IMR-90 (cell line): Measurements from ENCODE around the gene ALB. TPM values are rescaled to one million over a fixed set of nuclear protein-coding genes. Genes with fewer than 3 reads are reported as not detected.

Experiments
- ATAC-seq: fragments of 200-7000 bp; cut with Tn5 transposase; 2 replicates; pipeline ENCODE4 v1.9.1; 2020; ENCODE audit warnings: low read depth, mild to moderate bottlenecking, moderate library complexity
- BruUV-seq: library from RNA; stranded (reverse); fragments of 400-500 nt; replicated peaks from 2 replicates; lab custom pipeline; 2021; lab: Mats Ljungman, UMichigan
- CTCF ChIA-PET: fragments of 300-600 bp; formaldehyde crosslinking; extraction: SDS; loops from one replicate; lab custom pipeline; 2021; ENCODE audit warnings: antibody characterized with exemption; lab: Yijun Ruan, JAX
- POLR2A ChIA-PET: fragments of 300-600 bp; sonication (Branson Sonifier 250); formaldehyde crosslinking; loops from one replicate; lab custom pipeline; 2022; ENCODE audit warnings: antibody characterized with exemption; ENCODE audit not compliant: unreplicated experiment; lab: Charles Lee
- DNase-seq: peaks from one replicate; pipeline ENCODE4 v3.0.0; 2013
- H2AFZ ChIP-seq: replicated peaks from 2 replicates; pipeline ENCODE3; 2013; ENCODE audit warnings: low read length, mild to moderate bottlenecking; ENCODE audit not compliant: poor library complexity
- H2AK5ac ChIP-seq: 2 replicates; pipeline ENCODE4 v1.6.1; 2013; ENCODE audit warnings: low read depth, low read length, inconsistent platforms
- H2AK9ac ChIP-seq: replicated peaks from 2 replicates; pipeline ENCODE3; 2013; ENCODE audit warnings: mild to moderate bottlenecking, low read depth, low read length, moderate library complexity; ENCODE audit not compliant: poor library complexity
- H2BK120ac ChIP-seq: 2 replicates; pipeline ENCODE4 v1.6.1; 2013; ENCODE audit warnings: low read depth, low read length, inconsistent platforms
- H2BK15ac ChIP-seq: 3 replicates; pipeline ENCODE4 v1.6.1; 2013; ENCODE audit warnings: low read depth, low read length, inconsistent platforms
- H2BK20ac ChIP-seq: 2 replicates; pipeline ENCODE4 v1.6.1; 2013; ENCODE audit warnings: low read depth, mild to moderate bottlenecking, inconsistent platforms, low read length, moderate library complexity
- H2BK5ac ChIP-seq: 2 replicates; pipeline ENCODE4 v1.6.1; 2013; ENCODE audit warnings: mild to moderate bottlenecking, low read depth, low read length, inconsistent platforms; ENCODE audit not compliant: poor library complexity, severe bottlenecking
- H3K14ac ChIP-seq: replicated peaks from 2 replicates; pipeline ENCODE4 v1.6.1; 2013; ENCODE audit warnings: low read depth, low read length, inconsistent platforms
- H3K18ac ChIP-seq: 2 replicates; pipeline ENCODE4 v1.6.1; 2013; ENCODE audit warnings: low read depth, low read length, control low read depth
- H3K23ac ChIP-seq: 2 replicates; pipeline ENCODE4 v1.6.1; 2013; ENCODE audit warnings: low read depth, low read length, inconsistent platforms
- H3K27ac ChIP-seq: 2 replicates; pipeline ENCODE4 v1.5.1; 2013; ENCODE audit warnings: mild to moderate bottlenecking, control low read depth, low read length; ENCODE audit not compliant: insufficient read depth
- H3K27me3 ChIP-seq: 2 replicates; pipeline ENCODE4 v1.6.1; 2013; ENCODE audit warnings: low read length; ENCODE audit not compliant: control insufficient read depth, insufficient read depth
- H3K36me3 ChIP-seq: 2 replicates; pipeline ENCODE4 v1.6.1; 2013; ENCODE audit warnings: low read length, mixed read lengths; ENCODE audit not compliant: control insufficient read depth, insufficient read depth
- H3K4ac ChIP-seq: 2 replicates; pipeline ENCODE4 v1.6.1; 2013; ENCODE audit warnings: low read depth, low read length, inconsistent platforms
- H3K4me1 ChIP-seq: 2 replicates; pipeline ENCODE4 v1.6.1; 2013; ENCODE audit warnings: low read length, mixed read lengths; ENCODE audit not compliant: control insufficient read depth, insufficient read depth
- H3K4me2 ChIP-seq: 2 replicates; pipeline ENCODE4 v1.6.1; 2013; ENCODE audit warnings: low read depth, mild to moderate bottlenecking, control low read depth, low read length, moderate library complexity
- H3K4me3 ChIP-seq: 2 replicates; pipeline ENCODE4 v1.5.1; 2013; ENCODE audit warnings: low read depth, mild to moderate bottlenecking, control low read depth, low read length, moderate library complexity; ENCODE audit not compliant: insufficient read depth
- H3K56ac ChIP-seq: 2 replicates; pipeline ENCODE4 v1.6.1; 2013; ENCODE audit warnings: low read length, inconsistent platforms; ENCODE audit not compliant: insufficient read depth; ENCODE audit errors: extremely low read depth
- H3K79me1 ChIP-seq, 2 experiments: 2 replicates each; pipeline ENCODE4 v1.6.1; 2013; ENCODE audit warnings: low read length in 2 of 2, inconsistent platforms in 1 of 2, low read depth in 1 of 2
- H3K9ac ChIP-seq: 2 replicates; pipeline ENCODE4 v1.6.1; 2013; ENCODE audit warnings: low read depth, low read length, control low read depth
- H3K9me1 ChIP-seq: 2 replicates; pipeline ENCODE4 v1.6.1; 2013; ENCODE audit warnings: low read length, inconsistent platforms; ENCODE audit not compliant: insufficient read depth
- H3K9me3 ChIP-seq: 2 replicates; pipeline ENCODE4 v1.6.1; 2013; ENCODE audit warnings: low read length; ENCODE audit not compliant: control insufficient read depth, insufficient read depth
- H4K20me1 ChIP-seq: 2 replicates; pipeline ENCODE4 v1.6.1; 2013; ENCODE audit warnings: low read length, inconsistent platforms; ENCODE audit not compliant: insufficient read depth
- H4K5ac ChIP-seq: 2 replicates; pipeline ENCODE4 v1.6.1; 2013; ENCODE audit warnings: mild to moderate bottlenecking, low read depth, low read length, control low read depth
- H4K8ac ChIP-seq, 2 experiments: 2 replicates each; pipeline ENCODE4 v1.6.1; 2013; ENCODE audit warnings: low read depth in 2 of 2, low read length in 2 of 2, control low read depth in 1 of 2, inconsistent platforms in 1 of 2
- H4K91ac ChIP-seq: 2 replicates; pipeline ENCODE4 v1.6.1; 2013; ENCODE audit warnings: low read depth, low read length, inconsistent platforms; ENCODE audit not compliant: insufficient read depth
- BHLHE40 ChIP-seq: fragments of 150-350 bp; IDR thresholded peaks from 2 replicates; pipeline ENCODE4 v1.6.1; 2016; ENCODE audit warnings: mild to moderate bottlenecking, low read depth, low read length
- CEBPB ChIP-seq: IDR thresholded peaks from 2 replicates; pipeline ENCODE4 v1.6.1; 2012; ENCODE audit warnings: low read depth, low read length, improper control_type of control experiment
- CHD1 ChIP-seq: IDR thresholded peaks from 2 replicates; pipeline ENCODE4 v1.6.1; 2012; ENCODE audit warnings: low read depth, low read length, improper control_type of control experiment
- CTCF ChIP-seq: conservative IDR thresholded peaks from 2 replicates; pipeline ENCODE4 v1.5.1; 2012; ENCODE audit warnings: mild to moderate bottlenecking, low read depth, low read length, improper control_type of control experiment
- ELK1 ChIP-seq: fragments of 150-350 bp; IDR thresholded peaks from 2 replicates; pipeline ENCODE4 v1.6.1; 2016; ENCODE audit warnings: low read depth, mild to moderate bottlenecking, low read length, moderate library complexity, borderline replicate concordance
- FOS ChIP-seq: fragments of 150-350 bp; IDR thresholded peaks from 2 replicates; pipeline ENCODE4 v1.6.1; 2016; ENCODE audit warnings: low read depth, low read length
- MAFK ChIP-seq: IDR thresholded peaks from 2 replicates; pipeline ENCODE4 v1.6.1; 2012; ENCODE audit warnings: low read depth, low read length, improper control_type of control experiment
- MAZ ChIP-seq: IDR thresholded peaks from 2 replicates; pipeline ENCODE4 v1.6.1; 2012; ENCODE audit warnings: low read depth, mild to moderate bottlenecking, low read length, improper control_type of control experiment, moderate library complexity, borderline replicate concordance
- MXI1 ChIP-seq: IDR thresholded peaks from 2 replicates; pipeline ENCODE4 v1.6.1; 2012; ENCODE audit warnings: low read depth, mild to moderate bottlenecking, low read length, moderate library complexity, borderline replicate concordance
- NFE2L2 ChIP-seq: fragments of 150-350 bp; IDR thresholded peaks from 2 replicates; pipeline ENCODE4 v1.6.1; 2016; ENCODE audit warnings: low read depth, mild to moderate bottlenecking, low read length
- POLR2A ChIP-seq: IDR thresholded peaks from 2 replicates; pipeline ENCODE4 v1.6.1; 2012; ENCODE audit warnings: mild to moderate bottlenecking, low read depth, low read length
- RAD21 ChIP-seq: IDR thresholded peaks from 2 replicates; pipeline ENCODE4 v1.6.1; 2012; ENCODE audit warnings: low read length, improper control_type of control experiment
- RCOR1 ChIP-seq: IDR thresholded peaks from 2 replicates; pipeline ENCODE4 v1.6.1; 2012; ENCODE audit warnings: mild to moderate bottlenecking, low read length, improper control_type of control experiment; ENCODE audit not compliant: insufficient replicate concordance
- RFX5 ChIP-seq: IDR thresholded peaks from 2 replicates; pipeline ENCODE4 v1.8.0; 2012; ENCODE audit warnings: low read depth, mild to moderate bottlenecking, low read length, moderate library complexity
- SMC3 ChIP-seq: fragments of 150-350 bp; IDR thresholded peaks from 2 replicates; pipeline ENCODE4 v1.6.1; 2016; ENCODE audit warnings: low read depth, mild to moderate bottlenecking, antibody characterized with exemption, low read length, moderate library complexity
- USF2 ChIP-seq: fragments of 150-350 bp; IDR thresholded peaks from 2 replicates; pipeline ENCODE4 v1.6.1; 2017; ENCODE audit warnings: mild to moderate bottlenecking, antibody characterized with exemption, low read length, low read depth
- WGBS, 2 experiments: methylation state at CpG; one replicate each; pipeline versions ENCODE4 v1.1.5 to v1.1.7; 2013; ENCODE audit warnings: missing lambda C conversion rate in 2 of 2; ENCODE audit not compliant: insufficient read length in 1 of 2; ENCODE audit errors: extremely low coverage in 2 of 2; 5-methylcytosine and 5-hydroxymethylcytosine counted together
- dilution Hi-C: fragments of 300-500 bp; cut with HindIII; formaldehyde crosslinking; loops from one replicate; pipeline ENCODE4 v1.14.3; 2018; ENCODE audit warnings: low sequenced_read_pairs; ENCODE audit not compliant: unreplicated experiment
- in situ Hi-C: fragments of 300-500 bp; cut with MboI; formaldehyde crosslinking; loops from 3 replicates; pipeline ENCODE4 v1.14.3; 2019; ENCODE audit warnings: low sequenced_read_pairs, inconsistent platforms, mixed read lengths
- intact Hi-C: fragments of 100-400 bp; cut with micrococcal nuclease; formaldehyde crosslinking; loops from 2 replicates; pipeline ENCODE4 v1.10.0; 2022
- polyA plus RNA-seq, 3 experiments: library from polyadenylated mRNA; depleted of rRNA; stranded (reverse); fragments of >200 nt; gene quantifications; 2 replicates each; pipeline ENCODE4 v1.2.3, GENCODE V29; 2012; ENCODE audit warnings: low replicate concordance in 1 of 3
- total RNA-seq: library from RNA; depleted of rRNA; stranded (reverse); fragments of >200 nt; gene quantifications from 2 replicates; pipeline ENCODE4 v1.2.3, GENCODE V29; 2012

ALB gene
- total and polyA plus RNA-seq, 2 of the 4 experiments (the other 2 are of a cell fraction): not detected

- POLR2A ChIA-PET: no interaction called here
These were observed 370 bp downstream of the ALB start for GRCh38 chr4:73404457-73404856.

More at GRCh38 chr4:73404457-73404856, 370 bp downstream of the ALB start:
- Histone ChIP-seq H4K20me1 (no peaks in the 10 kb centered on the region), H3K4ac (no peak overlapping the region), H3K4me1 (no peaks in the 10 kb centered on the region), H3K9ac (no peak overlapping the region), H3K36me3 (no peaks in the 10 kb centered on the region), H3K4me2 (no peak overlapping the region), H3K4me3 (no peak overlapping the region), H4K5ac (no peak overlapping the region), H3K18ac (no peak overlapping the region), H3K27me3 (peaks cover 2% of the 10 kb centered on the region; the same call in 1 of the 2 replicates), H3K14ac (no peak overlapping the region), H2BK5ac (no peak overlapping the region), H3K23ac (no peak overlapping the region), H2BK20ac (no peak overlapping the region), H2AFZ (no peak overlapping the region), H2AK9ac (no peak overlapping the region), H3K9me3 (no peaks in the 10 kb centered on the region), H3K27ac (no peak overlapping the region), H3K9me1 (no peaks in the 10 kb centered on the region), H2BK15ac (no peak overlapping the region), H2BK120ac (no peak overlapping the region), H2AK5ac (no peak overlapping the region), H3K56ac (no peak overlapping the region), H4K91ac (no peak overlapping the region), H4K8ac (no peak overlapping the region), H3K79me1 (no peaks in the 10 kb centered on the region)
- DNase-seq (no peak), ATAC-seq (no peak)
- no peak for TF ChIP-seq RAD21
- TF ChIP-seq CTCF: no peak
- TF ChIP-seq BHLHE40: no peak
- TF ChIP-seq NFE2L2: no peak
- no peak for TF ChIP-seq MAFK
- no peak for TF ChIP-seq CHD1
- TF ChIP-seq RFX5: no peak
- no peak for TF ChIP-seq POLR2A
- TF ChIP-seq CEBPB: no peak
- TF ChIP-seq MAZ: no peak
- no peak for TF ChIP-seq USF2
- no peak for TF ChIP-seq SMC3
- no peak for TF ChIP-seq ELK1
- TF ChIP-seq RCOR1: no peak
- TF ChIP-seq FOS: no peak
- TF ChIP-seq MXI1: no peak
- dilution Hi-C loops (no loop called here), intact Hi-C loops (no loop called here), in situ Hi-C loops (no loop called here)
- no CpG with 5 or more reads among the region's 1 CpG for whole genome bisulfite sequencing, 2 experiments
- CTCF ChIA-PET: no interaction called here
- no TSS peak for BruUV-seq
